SW 1271 (cell line): ENCODE results near the gene MRPL54.

Source experiments
- DNase-seq, 2 experiments: peaks; one replicate each; lab custom pipeline; 2025; lab: John Stamatoyannopoulos, UW

The MRPL54 gene

GRCh38 chr19:3762501-3763459 is at the start of gene MRPL54:
TSS of gene MRPL54 (plus strand) at chr19:3762682. CDS start at chr19:3762701, 19 bp downstream.
- DNase-seq, result peak; percentile 92 to 98

GRCh38 chr19:3716147-3716668 is 46.3 kb upstream of the MRPL54 start:
- DNase-seq, result no peak

GRCh38 chr19:3719868-3720267 is 42.6 kb upstream of the MRPL54 start:
- no peak for DNase-seq

- no peak for DNase-seq
These were observed 42.0 kb upstream of the MRPL54 start for GRCh38 chr19:3720349-3720917.

GRCh38 chr19:3721131-3721886 is 41.2 kb upstream of the MRPL54 start:
- peak; percentile 54 to 80 for DNase-seq

- no peak for DNase-seq
These were observed 40.5 kb upstream of the MRPL54 start for GRCh38 chr19:3721887-3722442.

- no peak for DNase-seq
These were observed 39.9 kb upstream of the MRPL54 start for GRCh38 chr19:3722443-3723109.

- no peak for DNase-seq
These were observed 39.4 kb upstream of the MRPL54 start for GRCh38 chr19:3723110-3723488.

GRCh38 chr19:3723883-3724282 is 38.6 kb upstream of the MRPL54 start:
- no peak for DNase-seq

- DNase-seq, result no peak
These were observed 37.4 kb upstream of the MRPL54 start for GRCh38 chr19:3725121-3725520.

GRCh38 chr19:3725640-3726310 is 36.7 kb upstream of the MRPL54 start:
- DNase-seq, result no peak

- no peak for DNase-seq
These were observed 32.0 kb upstream of the MRPL54 start for GRCh38 chr19:3730457-3730958.

GRCh38 chr19:3732108-3732507 is 30.4 kb upstream of the MRPL54 start:
- no peak for DNase-seq

GRCh38 chr19:3733549-3734309 is 28.8 kb upstream of the MRPL54 start:
- DNase-seq, result no peak

GRCh38 chr19:3734310-3734600 is 28.2 kb upstream of the MRPL54 start:
- no peak for DNase-seq

GRCh38 chr19:3736106-3736724 is 26.3 kb upstream of the MRPL54 start:
- no peak for DNase-seq

GRCh38 chr19:3737487-3738205 is 24.8 kb upstream of the MRPL54 start:
- no peak for DNase-seq

GRCh38 chr19:3738477-3739220 is 23.8 kb upstream of the MRPL54 start:
- DNase-seq, result no peak
